ENCODE results near the gene PKP3.

Gene PKP3

DNA sequence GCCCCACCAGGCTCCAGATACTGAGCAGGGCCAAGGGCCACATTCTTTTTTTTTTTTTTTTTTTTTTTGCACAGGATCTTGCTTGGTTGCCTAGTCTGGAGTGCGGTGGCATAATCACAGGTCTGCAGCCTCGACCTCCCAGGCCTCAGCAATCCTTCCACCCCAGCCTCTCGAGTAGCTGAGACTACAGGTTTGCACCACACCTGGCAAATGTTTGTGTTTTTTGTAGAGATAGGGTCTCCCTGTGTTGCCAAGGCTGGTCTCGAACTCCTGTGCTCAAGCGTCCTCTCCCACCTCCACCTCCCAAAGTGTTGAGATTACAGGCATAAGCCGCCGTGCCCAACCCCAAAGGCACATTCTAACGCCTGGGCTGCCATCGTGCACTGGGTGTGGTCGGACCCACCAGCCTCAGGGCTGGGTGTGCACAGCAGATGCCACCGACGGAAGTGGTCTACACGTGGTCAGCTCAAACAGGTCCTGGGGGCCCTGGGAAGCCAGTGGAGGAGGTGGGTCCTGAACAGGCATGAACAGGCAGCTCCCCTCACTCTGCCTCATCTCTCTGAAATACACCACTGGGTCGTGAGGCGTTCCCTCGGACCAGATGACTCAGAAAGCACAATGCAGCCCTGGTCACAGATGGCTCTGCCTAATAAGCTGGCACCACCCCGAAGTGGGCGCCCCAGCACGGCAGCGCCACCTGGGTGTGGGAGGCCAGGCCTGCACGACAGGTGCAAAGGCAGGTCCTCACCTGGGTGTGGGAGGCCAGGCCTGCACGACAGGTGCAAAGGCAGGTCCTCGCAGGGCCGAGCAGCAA is 29.9 kb upstream of the PKP3 start:
- DNase-seq = peak; percentile 11

- no peak for DNase-seq
These were observed 28.9 kb upstream of the PKP3 start for GRCh38 chr11:364991-365725.

DNA sequence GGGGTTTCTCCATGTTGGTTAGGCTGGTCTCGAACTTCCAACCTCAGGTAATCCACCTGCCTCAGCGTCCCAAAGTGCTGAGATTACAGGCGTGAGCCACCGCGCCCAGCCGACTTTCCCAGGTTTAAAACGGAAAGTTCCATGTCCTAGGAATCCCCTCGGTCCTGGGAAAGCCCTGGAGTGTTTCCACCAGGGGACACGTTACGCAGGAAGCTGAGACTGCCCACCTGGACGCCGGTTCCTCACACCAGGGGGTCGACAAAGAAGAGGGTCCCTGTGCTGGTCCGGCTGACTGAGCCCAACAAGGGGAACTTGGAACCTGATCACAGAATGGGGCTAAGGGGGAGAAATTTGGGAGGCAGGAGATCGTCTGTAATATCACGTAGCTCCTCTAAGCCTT is 28.2 kb upstream of the PKP3 start:
- no peak for DNase-seq

DNA sequence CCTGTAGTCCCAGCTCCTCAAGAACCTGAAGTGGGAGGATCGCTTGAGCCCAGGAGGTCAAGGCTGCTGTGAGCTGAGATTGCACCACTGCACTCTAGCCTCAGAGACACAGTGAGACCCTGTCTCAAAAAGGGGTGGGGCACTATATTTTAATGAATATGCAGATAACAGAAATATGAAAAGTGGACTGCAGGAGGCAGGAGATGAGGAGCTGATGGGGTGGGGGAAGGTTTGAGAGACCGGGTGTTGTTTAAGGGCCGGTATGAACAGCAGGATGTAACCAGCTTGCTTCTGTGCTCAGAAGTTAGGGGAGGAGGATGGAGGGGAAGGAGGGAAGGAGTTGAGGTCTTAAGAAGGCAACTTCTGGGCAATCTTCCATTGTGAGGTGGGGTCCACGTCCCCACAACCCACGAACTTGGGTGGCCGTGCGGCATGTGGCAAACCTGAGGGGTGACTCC is 26.0 kb upstream of the PKP3 start:
- no peak for DNase-seq

DNA sequence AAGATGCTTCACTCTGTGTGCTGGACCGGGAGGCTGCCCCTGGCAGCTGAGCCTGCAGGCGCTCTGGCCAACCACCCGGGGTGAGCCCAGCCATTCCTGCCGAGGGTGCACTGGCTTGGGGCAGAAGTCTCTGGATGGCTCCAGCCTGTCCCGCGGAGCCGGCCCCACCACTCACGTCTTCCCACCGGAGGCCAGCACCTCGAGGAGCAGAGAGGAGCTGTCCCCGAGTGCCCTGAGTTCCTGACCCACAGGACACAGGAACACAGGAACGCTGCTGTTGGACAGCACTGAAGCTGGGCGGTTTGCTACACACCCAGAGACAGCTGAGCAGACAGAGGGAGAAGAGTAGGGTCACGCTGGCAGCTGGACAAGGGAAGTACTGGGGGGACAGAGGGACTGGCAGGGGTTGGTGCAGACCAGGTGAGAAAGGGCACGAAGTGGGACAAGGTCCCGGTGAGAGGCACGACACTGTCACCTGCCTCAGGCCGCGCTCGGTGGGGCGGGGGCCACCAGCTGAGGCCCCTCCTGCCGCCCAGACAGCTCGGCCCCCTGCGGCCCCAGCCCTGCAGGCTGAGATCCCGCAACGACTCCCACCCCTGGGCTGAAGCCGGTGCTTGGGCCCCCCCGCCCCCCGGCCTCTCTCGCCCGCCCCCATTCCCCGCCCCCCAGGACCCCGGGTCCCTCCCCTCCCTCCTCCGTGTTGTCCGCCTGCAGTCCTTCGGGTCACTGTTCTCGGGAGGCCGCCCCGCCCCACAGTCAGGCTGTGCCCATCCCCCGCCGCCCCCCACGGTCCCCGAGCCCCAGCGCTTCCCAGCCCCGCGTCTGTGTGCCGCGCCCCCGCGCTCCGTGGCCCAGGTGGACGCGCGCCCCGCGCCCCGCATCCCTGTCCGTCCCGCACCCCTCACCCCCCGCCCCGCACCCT is 25.3 kb upstream of the PKP3 start:
- DNase-seq = no peak

DNA sequence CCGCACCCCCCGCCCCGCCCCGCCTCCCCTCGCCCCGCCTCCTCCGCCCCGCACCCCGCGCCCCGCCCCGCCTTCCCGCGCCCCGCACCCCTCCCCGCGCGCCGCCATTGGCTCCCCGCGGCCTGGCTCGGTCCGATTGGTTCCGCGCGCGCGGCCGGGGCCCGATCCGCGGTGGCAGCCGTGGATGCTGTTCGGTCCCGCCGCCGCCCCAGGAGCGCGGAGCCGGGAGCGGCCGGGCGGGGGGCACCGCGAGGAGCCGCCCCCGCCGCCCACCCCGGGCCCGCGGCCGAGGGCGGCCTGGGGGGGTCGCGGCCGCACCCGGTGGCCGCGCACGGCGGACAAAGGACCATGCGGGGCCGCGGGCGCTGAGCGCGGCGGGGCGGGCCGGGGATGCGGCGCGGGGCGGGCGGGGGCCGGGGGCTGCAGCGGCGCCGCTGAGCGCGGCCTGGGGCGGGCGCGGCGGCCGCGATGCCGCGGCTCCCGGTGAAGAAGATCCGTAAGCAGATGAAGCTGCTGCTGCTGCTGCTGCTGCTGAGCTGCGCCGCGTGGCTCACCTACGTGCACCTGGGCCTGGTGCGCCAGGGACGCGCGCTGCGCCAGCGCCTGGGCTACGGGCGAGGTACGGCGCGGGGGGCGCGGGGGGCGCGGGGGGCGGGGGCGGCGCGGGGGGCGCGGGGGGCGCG is 24.5 kb upstream of the PKP3 start, which contains the start of gene B4GALNT4:
TSS of gene B4GALNT4 (plus strand) at position 164 of the 683 bp plus-strand sequence. CDS start at position 469, 305 bp downstream.
- no peak for DNase-seq

- DNase-seq = no peak
These were observed 23.7 kb upstream of the PKP3 start for GRCh38 chr11:370070-370941.

GRCh38 chr11:371051-371450 is 23.0 kb upstream of the PKP3 start:
- no peak for DNase-seq

- no peak for DNase-seq
These were observed 22.1 kb upstream of the PKP3 start for GRCh38 chr11:371716-372590.

- DNase-seq = no peak
These were observed 20.9 kb upstream of the PKP3 start for GRCh38 chr11:372809-373715.

DNA sequence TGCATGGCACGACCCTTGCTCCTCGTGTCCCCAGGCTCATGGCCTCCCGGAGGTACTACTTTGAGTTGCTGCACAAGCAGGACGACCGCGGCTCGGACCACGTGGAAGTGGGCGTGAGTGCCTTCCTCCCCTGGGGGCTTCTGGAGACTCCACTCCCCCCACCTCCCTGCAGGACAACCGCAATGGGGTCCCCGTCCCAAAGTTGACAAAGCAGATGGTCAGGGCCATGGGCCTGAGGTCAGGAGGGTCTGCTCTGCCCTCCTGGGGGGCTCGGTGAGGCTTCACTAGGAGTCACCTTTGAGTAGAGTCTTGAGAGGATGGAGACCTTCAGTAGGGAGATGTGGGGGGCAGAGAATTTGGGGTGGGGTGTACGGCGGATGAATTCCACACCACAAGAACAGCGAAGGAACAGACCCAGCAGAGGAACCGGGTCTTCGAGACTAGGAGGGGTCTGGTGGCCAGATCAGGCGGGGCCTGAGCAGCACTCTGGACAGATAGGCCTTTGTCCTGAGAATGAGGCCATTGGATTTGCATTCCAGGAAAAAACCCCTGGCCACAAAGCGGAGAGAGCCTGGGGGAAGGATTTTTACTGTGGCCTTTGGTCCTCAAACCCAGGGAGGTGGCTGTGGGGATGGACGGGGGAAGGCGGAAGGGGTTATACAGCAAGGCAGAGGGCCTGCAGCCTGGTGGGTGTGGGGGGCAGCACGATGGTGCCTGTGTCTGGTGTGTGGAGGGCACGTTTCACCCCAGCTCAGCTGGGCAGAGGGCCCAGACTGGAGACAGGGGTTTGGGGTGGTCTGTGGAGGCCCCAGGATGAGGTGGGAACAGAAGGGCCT is 20.1 kb upstream of the PKP3 start:
- no peak for DNase-seq

DNA sequence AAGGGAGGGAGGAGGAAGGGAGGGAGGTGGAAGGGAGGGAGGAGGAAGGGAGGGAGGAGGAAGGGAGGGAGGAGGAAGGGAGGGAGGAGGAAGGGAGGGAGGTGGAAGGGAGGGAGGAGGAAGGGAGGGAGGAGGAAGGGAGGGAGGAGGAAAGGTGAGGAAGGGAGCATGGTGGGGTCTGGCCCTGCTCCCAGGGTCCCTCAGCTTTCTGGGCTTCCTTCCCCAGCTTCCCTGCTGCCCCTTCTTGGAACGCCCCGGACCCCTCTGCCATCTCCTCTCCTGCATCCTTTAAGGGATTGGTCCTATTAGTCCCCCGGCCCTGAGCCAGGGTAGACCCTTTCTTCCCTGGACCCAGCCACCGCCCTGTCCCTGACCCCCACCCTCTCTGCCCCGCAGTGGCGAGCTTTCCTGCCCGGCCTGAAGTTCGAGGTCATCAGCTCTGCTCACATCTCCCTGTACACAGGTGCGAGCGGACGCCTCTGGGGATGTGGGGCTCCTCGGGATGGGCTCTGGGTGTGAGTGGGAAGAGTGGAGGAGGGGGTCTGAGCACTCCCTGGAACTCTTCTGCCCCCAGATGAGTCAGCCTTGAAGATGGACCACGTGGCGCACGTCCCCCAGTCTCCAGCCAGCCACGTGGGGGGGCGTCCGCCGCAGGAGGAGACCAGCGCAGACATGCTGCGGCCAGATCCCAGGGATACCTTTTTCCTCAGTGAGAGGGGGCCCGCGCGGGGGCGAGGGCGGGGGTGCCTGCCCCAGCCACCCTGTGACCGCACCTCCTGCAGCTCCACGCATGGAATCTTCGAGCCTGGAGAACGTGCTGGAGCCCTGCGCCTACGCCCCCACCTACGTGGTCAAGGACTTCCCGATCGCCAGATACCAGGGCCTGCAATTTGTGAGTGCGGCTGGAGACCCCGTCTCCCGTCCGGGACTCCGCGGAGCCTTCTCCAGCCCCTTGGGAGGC is 18.7 kb upstream of the PKP3 start:
- DNase-seq = no peak

- no peak for DNase-seq
These were observed 17.4 kb upstream of the PKP3 start for GRCh38 chr11:376531-377173.

- no peak for DNase-seq
These were observed 16.7 kb upstream of the PKP3 start for GRCh38 chr11:377174-377865.

GRCh38 chr11:377883-378500 is 16.0 kb upstream of the PKP3 start:
- no peak for DNase-seq

All from NCI-H1436 treated with DMSO at 0.1 percent for 48 hours (cell line).